ENCODE results near the gene AUTS2.
A peak's percentile ranks its signal among the peaks of the same experiment; 100 is the strongest.

Gene AUTS2

DNA sequence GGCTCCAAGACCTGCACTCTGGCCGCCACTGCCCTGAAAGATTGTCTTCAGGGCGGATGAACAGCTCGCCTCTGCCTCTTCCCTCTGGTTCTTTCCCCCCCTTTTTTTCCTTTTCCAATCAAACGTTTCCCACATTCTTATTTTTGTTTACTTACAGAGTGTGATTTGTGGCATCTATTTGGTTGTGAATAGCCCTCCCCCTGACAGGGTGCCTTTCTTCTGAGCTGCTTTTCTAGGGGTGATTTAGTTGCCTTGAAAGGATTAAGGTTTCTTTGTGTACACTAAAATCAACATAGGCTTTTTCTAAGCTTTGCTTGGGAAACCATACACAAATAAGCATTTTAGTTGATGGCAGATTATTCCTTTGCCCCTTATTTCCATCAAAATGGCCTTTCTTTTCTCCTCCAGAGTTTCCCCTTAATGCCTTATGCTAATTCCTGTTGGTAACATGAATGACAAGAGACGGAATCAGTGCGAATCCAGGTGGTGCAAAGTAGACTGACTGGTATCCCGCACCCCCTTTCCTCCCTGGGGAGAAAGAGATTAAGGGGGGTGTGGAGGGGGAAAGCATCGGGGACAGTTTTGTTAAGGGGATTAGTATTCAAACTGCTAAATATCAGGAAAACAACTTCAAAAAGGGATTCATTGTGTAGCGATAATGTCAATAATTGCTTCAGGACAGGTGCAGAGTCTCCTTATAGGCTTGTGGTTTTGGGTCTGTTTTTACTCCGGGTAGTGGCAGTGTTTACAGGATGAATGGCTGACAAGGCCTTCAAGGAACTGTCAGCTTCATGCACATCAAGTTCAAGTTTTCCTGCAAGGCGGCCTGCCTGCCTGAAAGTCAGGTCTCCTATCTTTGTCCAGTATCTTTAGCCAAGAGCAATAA is 1102.0 kb downstream of the AUTS2 start:
- DNase-seq (ENCODE audit: insufficient read length, low spot score) (no peak), FAIRE-seq (peak; percentile 43)
- TF ChIP-seq TAF1 (IDR thresholded peaks at IDR 0.05; ENCODE audit: low read depth, low read length) (no peak), POLR2A (IDR thresholded peaks at IDR 0.05; ENCODE audit: low read depth, low read length) (no peak), SPI1 (IDR thresholded peaks at IDR 0.05; ENCODE audit: low read depth, low read length) (no peak), POLR2AphosphoS5 (IDR thresholded peaks at IDR 0.05; ENCODE audit: low read depth, low read length) (no peak), PAX5 (IDR thresholded peaks at IDR 0.05; ENCODE audit: insufficient read depth, low read length, severe bottlenecking) (no peak), POU2F2 (IDR thresholded peaks at IDR 0.05; ENCODE audit: low read depth, low read length) (no peak)

DNA sequence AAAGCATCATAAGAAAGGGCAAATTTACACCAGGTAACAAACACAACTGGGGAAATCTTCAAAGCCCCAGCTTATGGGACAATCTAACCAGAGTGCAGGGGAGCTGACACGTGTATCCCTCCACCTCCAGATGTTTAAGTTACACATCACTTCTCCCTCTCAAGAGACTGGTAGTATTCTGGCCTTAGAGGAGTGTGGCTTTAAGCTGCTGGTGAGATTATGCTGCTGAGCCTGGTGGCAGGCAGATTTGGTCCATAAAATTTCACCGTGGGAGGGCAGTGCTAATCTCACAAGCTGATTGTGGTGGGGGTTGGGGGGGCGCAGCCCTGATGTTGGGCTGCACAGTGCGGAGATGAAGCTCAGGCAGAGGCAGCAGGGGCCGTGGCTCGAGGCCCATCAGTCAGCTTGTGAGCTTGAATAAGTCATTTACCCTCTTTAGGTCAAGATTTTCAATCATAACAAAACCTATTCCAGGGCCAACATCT is 1102.7 kb downstream of the AUTS2 start:
- TF ChIP-seq POLR2AphosphoS5 (IDR thresholded peaks at IDR 0.05; ENCODE audit: low read depth, low read length): no peak
- no peak for TF ChIP-seq POU2F2 (IDR thresholded peaks at IDR 0.05; ENCODE audit: low read depth, low read length)
- TF ChIP-seq POLR2A (IDR thresholded peaks at IDR 0.05; ENCODE audit: low read depth, low read length): no peak
- TF ChIP-seq SPI1 (IDR thresholded peaks at IDR 0.05; ENCODE audit: low read depth, low read length): no peak
- no peak for TF ChIP-seq PAX5 (IDR thresholded peaks at IDR 0.05; ENCODE audit: insufficient read depth, low read length, severe bottlenecking)
- no peak for TF ChIP-seq TAF1 (IDR thresholded peaks at IDR 0.05; ENCODE audit: low read depth, low read length)
- FAIRE-seq (no peak), DNase-seq (ENCODE audit: insufficient read length, low spot score) (no peak)

DNA sequence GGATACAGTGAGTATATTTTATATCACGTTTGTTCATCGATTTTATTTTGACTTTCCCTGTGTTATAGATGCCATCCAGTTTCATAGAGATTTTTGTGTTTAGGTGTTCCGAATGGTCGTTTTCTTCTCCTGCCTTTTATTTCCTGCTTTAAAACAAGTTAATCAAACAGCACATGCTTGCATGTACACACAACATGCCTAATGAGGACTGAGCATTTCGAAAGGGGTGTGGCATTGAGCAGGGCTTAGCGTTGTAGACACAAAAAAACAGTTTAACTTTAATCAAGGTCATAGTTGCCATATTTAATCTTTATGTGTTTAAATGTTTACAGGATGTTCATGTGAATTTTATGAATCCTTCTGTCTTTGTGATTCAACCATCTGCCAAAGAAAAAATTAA is 1103.2 kb downstream of the AUTS2 start:
- no peak for DNase-seq (ENCODE audit: insufficient read length, low spot score)
- no peak for TF ChIP-seq POLR2AphosphoS5 (IDR thresholded peaks at IDR 0.05; ENCODE audit: low read depth, low read length)
- TF ChIP-seq POLR2A (IDR thresholded peaks at IDR 0.05; ENCODE audit: low read depth, low read length): no peak
- no peak for TF ChIP-seq TAF1 (IDR thresholded peaks at IDR 0.05; ENCODE audit: low read depth, low read length)
- no peak for FAIRE-seq

DNA sequence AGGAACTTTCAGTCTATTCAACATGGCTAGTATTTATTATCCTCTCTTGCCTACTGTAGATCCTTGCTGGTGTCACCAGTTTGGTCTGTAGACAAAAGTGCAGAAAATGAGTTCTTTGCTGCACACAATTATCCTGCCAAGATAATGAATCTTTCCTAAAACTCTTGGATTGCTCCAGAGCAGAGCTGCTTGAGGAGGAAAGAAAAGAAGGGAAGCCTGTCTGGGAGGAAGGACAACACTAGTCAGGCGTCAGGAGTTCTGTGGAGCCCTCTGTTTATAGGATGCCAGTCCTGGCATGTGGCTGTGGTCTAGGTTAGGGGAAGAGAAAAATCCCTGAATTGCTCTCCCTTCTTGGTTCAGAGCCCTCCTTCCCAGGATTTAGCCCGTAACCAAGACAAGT is 1103.7 kb downstream of the AUTS2 start:
- DNase-seq (ENCODE audit: insufficient read length, low spot score) (no peak), FAIRE-seq (no peak)
- no peak for TF ChIP-seq POU2F2 (IDR thresholded peaks at IDR 0.05; ENCODE audit: low read depth, low read length)
- TF ChIP-seq POLR2A (IDR thresholded peaks at IDR 0.05; ENCODE audit: low read depth, low read length): no peak
- no peak for TF ChIP-seq PAX5 (IDR thresholded peaks at IDR 0.05; ENCODE audit: insufficient read depth, low read length, severe bottlenecking)
- TF ChIP-seq POLR2AphosphoS5 (IDR thresholded peaks at IDR 0.05; ENCODE audit: low read depth, low read length): no peak
- no peak for TF ChIP-seq SPI1 (IDR thresholded peaks at IDR 0.05; ENCODE audit: low read depth, low read length)
- no peak for TF ChIP-seq TAF1 (IDR thresholded peaks at IDR 0.05; ENCODE audit: low read depth, low read length)

DNA sequence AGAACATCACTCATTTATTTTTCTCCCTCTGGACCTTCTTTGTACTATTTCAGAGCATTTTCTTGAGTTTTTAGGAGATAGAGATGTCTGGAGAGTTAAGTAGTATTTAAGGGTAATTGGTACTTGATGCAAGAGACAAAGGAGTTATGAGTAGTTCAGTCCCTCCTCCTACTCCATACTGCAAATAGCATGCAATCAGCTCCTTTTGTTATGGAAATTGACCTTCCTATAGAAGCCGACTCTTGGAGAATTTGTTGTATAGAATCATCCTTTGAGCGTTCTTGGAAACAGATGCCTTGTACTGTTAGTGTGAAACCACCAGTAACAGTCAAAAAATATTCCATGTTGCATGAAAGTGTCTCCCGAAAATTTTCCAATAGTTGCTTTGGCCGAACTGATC is 1105.5 kb downstream of the AUTS2 start:
- TF ChIP-seq SPI1 (IDR thresholded peaks at IDR 0.05; ENCODE audit: low read depth, low read length): no peak
- TF ChIP-seq POU2F2 (IDR thresholded peaks at IDR 0.05; ENCODE audit: low read depth, low read length): no peak
- TF ChIP-seq POLR2AphosphoS5 (IDR thresholded peaks at IDR 0.05; ENCODE audit: low read depth, low read length): no peak
- no peak for TF ChIP-seq PAX5 (IDR thresholded peaks at IDR 0.05; ENCODE audit: insufficient read depth, low read length, severe bottlenecking)
- no peak for TF ChIP-seq TAF1 (IDR thresholded peaks at IDR 0.05; ENCODE audit: low read depth, low read length)
- TF ChIP-seq POLR2A (IDR thresholded peaks at IDR 0.05; ENCODE audit: low read depth, low read length): no peak
- DNase-seq (ENCODE audit: insufficient read length, low spot score): no peak
- no peak for FAIRE-seq

DNA sequence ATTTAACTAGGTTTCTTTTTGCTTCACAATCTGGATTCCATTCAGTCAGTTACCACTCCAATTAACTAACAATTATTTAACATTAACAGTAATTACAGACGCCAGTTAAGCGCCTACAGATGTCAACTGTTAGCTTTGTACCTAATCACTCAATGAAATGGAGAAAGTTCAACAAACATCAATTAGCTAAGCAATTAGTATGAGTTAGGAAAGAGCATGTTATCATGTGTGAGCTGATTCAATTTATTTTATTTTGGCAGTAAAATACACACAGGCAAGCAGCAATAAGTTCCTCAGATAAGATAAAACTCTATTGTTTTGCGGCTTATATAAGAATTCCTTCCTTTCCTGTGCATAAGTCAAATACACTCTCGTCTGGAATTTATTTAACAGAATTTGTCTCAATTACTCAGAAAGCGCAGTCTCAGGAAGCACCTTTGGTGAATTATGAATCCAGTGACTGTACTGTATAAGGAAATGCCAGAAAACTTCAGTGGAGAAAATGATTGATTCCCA is 1106.6 kb downstream of the AUTS2 start:
- no peak for FAIRE-seq
- DNase-seq (ENCODE audit: insufficient read length, low spot score): no peak
- TF ChIP-seq TAF1 (IDR thresholded peaks at IDR 0.05; ENCODE audit: low read depth, low read length) (no peak), POLR2AphosphoS5 (IDR thresholded peaks at IDR 0.05; ENCODE audit: low read depth, low read length) (no peak), PAX5 (IDR thresholded peaks at IDR 0.05; ENCODE audit: insufficient read depth, low read length, severe bottlenecking) (no peak), POU2F2 (IDR thresholded peaks at IDR 0.05; ENCODE audit: low read depth, low read length) (no peak), POLR2A (IDR thresholded peaks at IDR 0.05; ENCODE audit: low read depth, low read length) (no peak), SPI1 (IDR thresholded peaks at IDR 0.05; ENCODE audit: low read depth, low read length) (no peak)

DNA sequence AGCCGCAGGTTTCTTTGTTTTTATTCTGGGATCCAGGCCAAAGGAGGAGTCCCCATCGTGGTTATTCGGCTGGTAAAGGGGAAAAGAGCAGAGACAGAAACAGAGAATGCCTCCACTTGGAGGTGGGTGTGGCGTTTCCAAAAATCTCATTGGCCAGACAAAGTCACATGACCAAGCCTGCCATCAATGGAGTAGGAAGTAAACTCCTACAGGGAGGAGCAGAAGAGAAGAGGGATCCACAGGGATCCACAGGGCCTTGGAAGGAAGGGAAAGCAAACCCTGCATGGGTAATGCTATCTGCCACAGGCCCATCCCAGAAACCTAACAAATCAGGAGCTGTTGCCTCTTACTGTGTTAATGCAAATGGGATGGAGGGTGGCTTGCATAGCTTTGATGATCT is 1107.9 kb downstream of the AUTS2 start:
- DNase-seq (ENCODE audit: insufficient read length, low spot score): no peak
- TF ChIP-seq SPI1 (IDR thresholded peaks at IDR 0.05; ENCODE audit: low read depth, low read length): no peak
- no peak for TF ChIP-seq POLR2AphosphoS5 (IDR thresholded peaks at IDR 0.05; ENCODE audit: low read depth, low read length)
- no peak for TF ChIP-seq PAX5 (IDR thresholded peaks at IDR 0.05; ENCODE audit: insufficient read depth, low read length, severe bottlenecking)
- TF ChIP-seq POLR2A (IDR thresholded peaks at IDR 0.05; ENCODE audit: low read depth, low read length): no peak
- TF ChIP-seq POU2F2 (IDR thresholded peaks at IDR 0.05; ENCODE audit: low read depth, low read length): no peak
- TF ChIP-seq TAF1 (IDR thresholded peaks at IDR 0.05; ENCODE audit: low read depth, low read length): no peak
- no peak for FAIRE-seq

DNA sequence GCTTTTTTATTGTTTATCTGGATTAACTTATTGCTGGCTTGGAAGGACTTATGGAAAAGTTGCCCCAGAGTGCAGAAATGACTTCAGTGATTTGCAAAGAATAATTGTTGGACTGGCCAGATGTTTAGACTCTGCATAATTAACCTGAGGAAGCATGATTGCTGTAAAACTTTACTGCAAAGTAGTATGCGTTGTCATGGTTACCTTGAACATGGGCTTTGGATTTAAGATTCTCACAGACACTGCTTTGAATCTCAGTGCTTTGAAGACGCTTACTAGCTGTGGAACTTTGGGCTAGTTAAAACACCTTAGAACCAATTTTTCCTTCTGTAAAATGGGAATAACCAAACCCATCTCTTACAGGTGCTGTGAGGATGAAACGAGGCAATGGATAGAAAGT is 1108.4 kb downstream of the AUTS2 start:
- no peak for DNase-seq (ENCODE audit: insufficient read length, low spot score)
- TF ChIP-seq POLR2AphosphoS5 (IDR thresholded peaks at IDR 0.05; ENCODE audit: low read depth, low read length) (no peak), TAF1 (IDR thresholded peaks at IDR 0.05; ENCODE audit: low read depth, low read length) (no peak), POU2F2 (IDR thresholded peaks at IDR 0.05; ENCODE audit: low read depth, low read length) (no peak), POLR2A (IDR thresholded peaks at IDR 0.05; ENCODE audit: low read depth, low read length) (no peak)
- no peak for FAIRE-seq

DNA sequence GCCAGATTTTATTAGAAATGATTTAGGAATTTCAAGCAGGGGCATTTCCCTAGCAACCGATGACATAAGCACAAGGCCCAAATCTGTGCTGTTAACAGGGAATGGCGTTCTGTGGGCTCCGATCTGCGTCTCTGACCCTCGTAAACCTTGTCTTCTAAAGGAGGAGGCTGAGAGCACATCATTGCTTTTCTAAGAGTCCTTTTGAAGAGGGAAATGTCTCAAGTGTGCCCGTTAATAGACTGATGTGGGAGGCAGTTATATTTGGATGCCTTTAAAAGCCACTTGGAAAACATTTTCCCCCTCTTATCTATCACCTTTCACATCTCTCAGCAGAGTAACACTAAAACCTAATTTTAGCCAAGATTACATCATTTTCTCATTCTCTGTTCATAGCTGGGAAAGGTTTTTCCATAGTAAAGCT is 1109.6 kb downstream of the AUTS2 start:
- DNase-seq (ENCODE audit: insufficient read length, low spot score): no peak
- FAIRE-seq: no peak
- no peak for TF ChIP-seq SPI1 (IDR thresholded peaks at IDR 0.05; ENCODE audit: low read depth, low read length)
- no peak for TF ChIP-seq PAX5 (IDR thresholded peaks at IDR 0.05; ENCODE audit: insufficient read depth, low read length, severe bottlenecking)
- TF ChIP-seq POLR2A (IDR thresholded peaks at IDR 0.05; ENCODE audit: low read depth, low read length): no peak
- TF ChIP-seq POLR2AphosphoS5 (IDR thresholded peaks at IDR 0.05; ENCODE audit: low read depth, low read length): no peak
- no peak for TF ChIP-seq POU2F2 (IDR thresholded peaks at IDR 0.05; ENCODE audit: low read depth, low read length)
- TF ChIP-seq TAF1 (IDR thresholded peaks at IDR 0.05; ENCODE audit: low read depth, low read length): no peak

Data from GM12891 (cell line).